ENCODE data around the gene NPLOC4. TPM values are rescaled to one million over a fixed set of nuclear protein-coding genes. Genes with fewer than 3 reads are reported as not detected.
A peak's percentile ranks its signal among the peaks of the same experiment; 100 is the strongest.

The NPLOC4 gene
- total and polyA plus RNA-seq, 9 of the 15 experiments (the other 6 are each of a cell fraction or from before 2014, with no cell fraction given), result 1.5 to 116 (median 64.5) TPM

- TF ChIP-seq ZNF740 (CRISPR knock-in tag; IDR thresholded peaks at IDR 0.05) (no peak), ZNF740 (tag; IDR thresholded peaks at IDR 0.05) (no peak), KAT7 (CRISPR knock-in tag; IDR thresholded peaks at IDR 0.05; ENCODE audit: borderline replicate concordance) (no peak), CBX3 (IDR thresholded peaks at IDR 0.05; ENCODE audit: borderline replicate concordance in 1 of 2, low read length in 2 of 2) (no peak), PREB (CRISPR knock-in tag; IDR thresholded peaks at IDR 0.05) (no peak), RNF219 (CRISPR knock-in tag; IDR thresholded peaks at IDR 0.05) (no peak), ZNF696 (CRISPR knock-in tag; conservative IDR thresholded peaks at IDR 0.05) (no peak), ZNF561 (CRISPR knock-in tag; conservative IDR thresholded peaks at IDR 0.05) (no peak), ID3 (CRISPR knock-in tag; IDR thresholded peaks at IDR 0.05) (no peak), ID3 (tag; IDR thresholded peaks at IDR 0.05) (no peak), HNRNPH1 (optimal IDR thresholded peaks at IDR 0.05; ENCODE audit: low read depth, low read length) (no peak), PPARD (CRISPR knock-in tag; IDR thresholded peaks at IDR 0.05) (no peak), TAF15 (IDR thresholded peaks at IDR 0.05; ENCODE audit: low read depth, low read length) (no peak), LEF1 (IDR thresholded peaks at IDR 0.05) (no peak), YY1 (IDR thresholded peaks at IDR 0.05; ENCODE audit: borderline replicate concordance in 1 of 3, control insufficient read depth in 1 of 3, extremely low read depth in 1 of 3, insufficient read depth in 3 of 3, insufficient read length in 1 of 3, insufficient replicate concordance in 2 of 3, low read depth in 1 of 3, low read length in 2 of 3) (peak; percentile 10 to 65 (median 61)), STAT5B (CRISPR knock-in tag; IDR thresholded peaks at IDR 0.05) (no peak), ZNF512 (tag; IDR thresholded peaks at IDR 0.05) (no peak), TFAM (CRISPR knock-in tag; conservative IDR thresholded peaks at IDR 0.05) (no peak), GABPB1 (CRISPR knock-in tag; IDR thresholded peaks at IDR 0.05) (peak; percentile 32; the same call in 1 of the 2 replicates)
Measured at GRCh38 chr17:81519284-81520020, 117.5 kb downstream of the NPLOC4 start (continued).

Measured in K562 (cell line).